IMR-90 (cell line): Measurements from ENCODE around the gene PRICKLE2. TPM values are rescaled to one million over a fixed set of nuclear protein-coding genes. Genes with fewer than 3 reads are reported as not detected.

Source experiments
- ATAC-seq: fragments of 200-7000 bp; cut with Tn5 transposase; 2 replicates; pipeline ENCODE4 v1.9.1; 2020; ENCODE audit warnings: low read depth, mild to moderate bottlenecking, moderate library complexity
- BruUV-seq: library from RNA; stranded (reverse); fragments of 400-500 nt; replicated peaks from 2 replicates; lab custom pipeline; 2021; lab: Mats Ljungman, UMichigan
- CTCF ChIA-PET: fragments of 300-600 bp; formaldehyde crosslinking; extraction: SDS; loops from one replicate; lab custom pipeline; 2021; ENCODE audit warnings: antibody characterized with exemption; lab: Yijun Ruan, JAX
- POLR2A ChIA-PET: fragments of 300-600 bp; sonication (Branson Sonifier 250); formaldehyde crosslinking; loops from one replicate; lab custom pipeline; 2022; ENCODE audit warnings: antibody characterized with exemption; ENCODE audit not compliant: unreplicated experiment; lab: Charles Lee
- DNase-seq: peaks from one replicate; pipeline ENCODE4 v3.0.0; 2013
- H2AFZ ChIP-seq: replicated peaks from 2 replicates; pipeline ENCODE3; 2013; ENCODE audit warnings: low read length, mild to moderate bottlenecking; ENCODE audit not compliant: poor library complexity
- H2AK5ac ChIP-seq: 2 replicates; pipeline ENCODE4 v1.6.1; 2013; ENCODE audit warnings: low read depth, low read length, inconsistent platforms
- H2AK9ac ChIP-seq: replicated peaks from 2 replicates; pipeline ENCODE3; 2013; ENCODE audit warnings: mild to moderate bottlenecking, low read depth, low read length, moderate library complexity; ENCODE audit not compliant: poor library complexity
- H2BK120ac ChIP-seq: 2 replicates; pipeline ENCODE4 v1.6.1; 2013; ENCODE audit warnings: low read depth, low read length, inconsistent platforms
- H2BK15ac ChIP-seq: 3 replicates; pipeline ENCODE4 v1.6.1; 2013; ENCODE audit warnings: low read depth, low read length, inconsistent platforms
- H2BK20ac ChIP-seq: 2 replicates; pipeline ENCODE4 v1.6.1; 2013; ENCODE audit warnings: low read depth, mild to moderate bottlenecking, inconsistent platforms, low read length, moderate library complexity
- H2BK5ac ChIP-seq: 2 replicates; pipeline ENCODE4 v1.6.1; 2013; ENCODE audit warnings: mild to moderate bottlenecking, low read depth, low read length, inconsistent platforms; ENCODE audit not compliant: poor library complexity, severe bottlenecking
- H3K14ac ChIP-seq: replicated peaks from 2 replicates; pipeline ENCODE4 v1.6.1; 2013; ENCODE audit warnings: low read depth, low read length, inconsistent platforms
- H3K18ac ChIP-seq: 2 replicates; pipeline ENCODE4 v1.6.1; 2013; ENCODE audit warnings: low read depth, low read length, control low read depth
- H3K23ac ChIP-seq: 2 replicates; pipeline ENCODE4 v1.6.1; 2013; ENCODE audit warnings: low read depth, low read length, inconsistent platforms
- H3K27ac ChIP-seq: 2 replicates; pipeline ENCODE4 v1.5.1; 2013; ENCODE audit warnings: mild to moderate bottlenecking, control low read depth, low read length; ENCODE audit not compliant: insufficient read depth
- H3K27me3 ChIP-seq: 2 replicates; pipeline ENCODE4 v1.6.1; 2013; ENCODE audit warnings: low read length; ENCODE audit not compliant: control insufficient read depth, insufficient read depth
- H3K36me3 ChIP-seq: 2 replicates; pipeline ENCODE4 v1.6.1; 2013; ENCODE audit warnings: low read length, mixed read lengths; ENCODE audit not compliant: control insufficient read depth, insufficient read depth
- H3K4ac ChIP-seq: 2 replicates; pipeline ENCODE4 v1.6.1; 2013; ENCODE audit warnings: low read depth, low read length, inconsistent platforms
- H3K4me1 ChIP-seq: 2 replicates; pipeline ENCODE4 v1.6.1; 2013; ENCODE audit warnings: low read length, mixed read lengths; ENCODE audit not compliant: control insufficient read depth, insufficient read depth
- H3K4me2 ChIP-seq: 2 replicates; pipeline ENCODE4 v1.6.1; 2013; ENCODE audit warnings: low read depth, mild to moderate bottlenecking, control low read depth, low read length, moderate library complexity
- H3K4me3 ChIP-seq: 2 replicates; pipeline ENCODE4 v1.5.1; 2013; ENCODE audit warnings: low read depth, mild to moderate bottlenecking, control low read depth, low read length, moderate library complexity; ENCODE audit not compliant: insufficient read depth
- H3K56ac ChIP-seq: 2 replicates; pipeline ENCODE4 v1.6.1; 2013; ENCODE audit warnings: low read length, inconsistent platforms; ENCODE audit not compliant: insufficient read depth; ENCODE audit errors: extremely low read depth
- H3K79me1 ChIP-seq, 2 experiments: 2 replicates each; pipeline ENCODE4 v1.6.1; 2013; ENCODE audit warnings: low read length in 2 of 2, inconsistent platforms in 1 of 2, low read depth in 1 of 2
- H3K9ac ChIP-seq: 2 replicates; pipeline ENCODE4 v1.6.1; 2013; ENCODE audit warnings: low read depth, low read length, control low read depth
- H3K9me1 ChIP-seq: 2 replicates; pipeline ENCODE4 v1.6.1; 2013; ENCODE audit warnings: low read length, inconsistent platforms; ENCODE audit not compliant: insufficient read depth
- H3K9me3 ChIP-seq: 2 replicates; pipeline ENCODE4 v1.6.1; 2013; ENCODE audit warnings: low read length; ENCODE audit not compliant: control insufficient read depth, insufficient read depth
- H4K20me1 ChIP-seq: 2 replicates; pipeline ENCODE4 v1.6.1; 2013; ENCODE audit warnings: low read length, inconsistent platforms; ENCODE audit not compliant: insufficient read depth
- H4K5ac ChIP-seq: 2 replicates; pipeline ENCODE4 v1.6.1; 2013; ENCODE audit warnings: mild to moderate bottlenecking, low read depth, low read length, control low read depth
- H4K8ac ChIP-seq, 2 experiments: 2 replicates each; pipeline ENCODE4 v1.6.1; 2013; ENCODE audit warnings: low read depth in 2 of 2, low read length in 2 of 2, control low read depth in 1 of 2, inconsistent platforms in 1 of 2
- H4K91ac ChIP-seq: 2 replicates; pipeline ENCODE4 v1.6.1; 2013; ENCODE audit warnings: low read depth, low read length, inconsistent platforms; ENCODE audit not compliant: insufficient read depth
- MAZ ChIP-seq: IDR thresholded peaks from 2 replicates; pipeline ENCODE4 v1.6.1; 2012; ENCODE audit warnings: low read depth, mild to moderate bottlenecking, low read length, improper control_type of control experiment, moderate library complexity, borderline replicate concordance
- POLR2A ChIP-seq: IDR thresholded peaks from 2 replicates; pipeline ENCODE4 v1.6.1; 2012; ENCODE audit warnings: mild to moderate bottlenecking, low read depth, low read length
- RCOR1 ChIP-seq: IDR thresholded peaks from 2 replicates; pipeline ENCODE4 v1.6.1; 2012; ENCODE audit warnings: mild to moderate bottlenecking, low read length, improper control_type of control experiment; ENCODE audit not compliant: insufficient replicate concordance
- WGBS, 2 experiments: methylation state at CpG; one replicate each; pipeline versions ENCODE4 v1.1.5 to v1.1.7; 2013; ENCODE audit warnings: missing lambda C conversion rate in 2 of 2; ENCODE audit not compliant: insufficient read length in 1 of 2; ENCODE audit errors: extremely low coverage in 2 of 2; 5-methylcytosine and 5-hydroxymethylcytosine counted together
- dilution Hi-C: fragments of 300-500 bp; cut with HindIII; formaldehyde crosslinking; loops from one replicate; pipeline ENCODE4 v1.14.3; 2018; ENCODE audit warnings: low sequenced_read_pairs; ENCODE audit not compliant: unreplicated experiment
- in situ Hi-C: fragments of 300-500 bp; cut with MboI; formaldehyde crosslinking; loops from 3 replicates; pipeline ENCODE4 v1.14.3; 2019; ENCODE audit warnings: low sequenced_read_pairs, inconsistent platforms, mixed read lengths
- intact Hi-C: fragments of 100-400 bp; cut with micrococcal nuclease; formaldehyde crosslinking; loops from 2 replicates; pipeline ENCODE4 v1.10.0; 2022
- polyA plus RNA-seq, 3 experiments: library from polyadenylated mRNA; depleted of rRNA; stranded (reverse); fragments of >200 nt; gene quantifications; 2 replicates each; pipeline ENCODE4 v1.2.3, GENCODE V29; 2012; ENCODE audit warnings: low replicate concordance in 1 of 3
- total RNA-seq: library from RNA; depleted of rRNA; stranded (reverse); fragments of >200 nt; gene quantifications from 2 replicates; pipeline ENCODE4 v1.2.3, GENCODE V29; 2012
- TF ChIP-seq, protein P1 (sequence below): conservative IDR thresholded peaks from 2 replicates; pipeline ENCODE4 v1.5.1; 2012; ENCODE audit warnings: mild to moderate bottlenecking, low read depth, low read length, improper control_type of control experiment

Gene PRICKLE2
- total and polyA plus RNA-seq, 2 of the 4 experiments (the other 2 are of a cell fraction) = 4.1 to 14.2 TPM

DNA sequence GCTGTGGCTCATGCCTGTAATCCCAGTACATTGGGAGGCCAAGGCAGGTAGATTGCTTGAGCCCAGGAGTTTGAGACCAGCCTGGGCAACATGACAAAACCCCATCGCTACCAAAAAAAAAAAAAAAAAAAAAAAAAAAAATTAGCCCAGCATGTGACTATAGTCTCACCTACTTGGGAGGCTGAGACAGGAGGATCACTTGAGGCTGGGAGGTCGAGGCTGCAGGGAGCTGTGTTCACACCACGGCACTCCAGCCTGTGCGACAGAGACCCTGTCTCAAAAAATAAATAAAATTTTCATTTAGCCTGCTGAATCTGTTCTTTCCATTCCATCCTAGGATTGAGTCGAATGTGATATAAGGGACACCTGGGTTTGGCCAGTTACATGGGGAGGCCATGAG, 14.6 kb upstream of the PRICKLE2 start:
- peak overlapping the region; percentile 50 for H3K18ac ChIP-seq
- in situ Hi-C loops = no loop called here
- H3K36me3 ChIP-seq = peaks cover 15% of the 10 kb centered on the region
- no peaks in the 10 kb centered on the region for H3K27me3 ChIP-seq
- no peak for DNase-seq
- peaks cover 62 to 80% of the 10 kb centered on the region in 2 experiments for H3K79me1 ChIP-seq
- H3K9me3 ChIP-seq = peaks cover 7% of the 10 kb centered on the region; the same call in 1 of the 2 replicates
- peak overlapping the region; percentile 72 for H2AK5ac ChIP-seq
- H3K4me2 ChIP-seq = no peak overlapping the region
- intact Hi-C loops = loop anchor here (5.0 kb wide), 1 partner anchor 222 kb away; no protein-coding TSS in a partner anchor
- H3K9ac ChIP-seq = no peak overlapping the region
- no peak overlapping the region for H4K5ac ChIP-seq
- peaks cover 13% of the 10 kb centered on the region for H3K4me1 ChIP-seq
- no peaks in the 10 kb centered on the region; the same call in 1 of the 2 replicates for H4K20me1 ChIP-seq
- peak overlapping the region; percentile 81; the same call in 1 of the 2 replicates for H3K27ac ChIP-seq
- peaks cover 19% of the 10 kb centered on the region for H3K9me1 ChIP-seq
- ATAC-seq = no peak
- H4K8ac ChIP-seq = peak overlapping the region in 1 of 2 experiments; percentile 16; a peak in 2 of 4 replicates
- dilution Hi-C loops = no loop called here
- H2AK9ac ChIP-seq = no peak overlapping the region
- CTCF ChIA-PET = no interaction called here
- no CpG with 5 or more reads among the region's 5 CpGs for WGBS, 2 experiments
- TF ChIP-seq MAZ (no peak), POLR2A (no peak), RCOR1 (no peak)
- TF ChIP-seq, protein P1, sequence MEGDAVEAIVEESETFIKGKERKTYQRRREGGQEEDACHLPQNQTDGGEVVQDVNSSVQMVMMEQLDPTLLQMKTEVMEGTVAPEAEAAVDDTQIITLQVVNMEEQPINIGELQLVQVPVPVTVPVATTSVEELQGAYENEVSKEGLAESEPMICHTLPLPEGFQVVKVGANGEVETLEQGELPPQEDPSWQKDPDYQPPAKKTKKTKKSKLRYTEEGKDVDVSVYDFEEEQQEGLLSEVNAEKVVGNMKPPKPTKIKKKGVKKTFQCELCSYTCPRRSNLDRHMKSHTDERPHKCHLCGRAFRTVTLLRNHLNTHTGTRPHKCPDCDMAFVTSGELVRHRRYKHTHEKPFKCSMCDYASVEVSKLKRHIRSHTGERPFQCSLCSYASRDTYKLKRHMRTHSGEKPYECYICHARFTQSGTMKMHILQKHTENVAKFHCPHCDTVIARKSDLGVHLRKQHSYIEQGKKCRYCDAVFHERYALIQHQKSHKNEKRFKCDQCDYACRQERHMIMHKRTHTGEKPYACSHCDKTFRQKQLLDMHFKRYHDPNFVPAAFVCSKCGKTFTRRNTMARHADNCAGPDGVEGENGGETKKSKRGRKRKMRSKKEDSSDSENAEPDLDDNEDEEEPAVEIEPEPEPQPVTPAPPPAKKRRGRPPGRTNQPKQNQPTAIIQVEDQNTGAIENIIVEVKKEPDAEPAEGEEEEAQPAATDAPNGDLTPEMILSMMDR = no peak
- H3K56ac ChIP-seq = peak overlapping the region; percentile 64; the same call in 1 of the 2 replicates
- 0 out of 2 replicates have a peak overlapping the region, but pooled peaks have one; percentile 38 for H3K14ac ChIP-seq
- peak overlapping the region; percentile 61 for H3K4ac ChIP-seq
- H2BK120ac ChIP-seq = peak overlapping the region; percentile 96
- H2BK15ac ChIP-seq = peak overlapping the region; percentile 50; the same call in 1 of the 3 replicates
- no peak overlapping the region for H2AFZ ChIP-seq
- H4K91ac ChIP-seq = peak overlapping the region; percentile 89
- no peak overlapping the region for H3K4me3 ChIP-seq
- H3K23ac ChIP-seq = peak overlapping the region; percentile 13; the same call in 1 of the 2 replicates
- H2BK5ac ChIP-seq = peak overlapping the region; percentile 82
- POLR2A ChIA-PET = no interaction called here
- no TSS peak for BruUV-seq
- peak overlapping the region; percentile 66; the same call in 1 of the 2 replicates for H2BK20ac ChIP-seq
